Effector CD4-positive, alpha-beta T cell (primary cell): ENCODE measurements around the gene KCTD5.

ENCODE experiments used
- DNase-seq: peaks from one replicate; pipeline ENCODE4 v3.0.0-alpha.2; 2020

The KCTD5 gene

DNA sequence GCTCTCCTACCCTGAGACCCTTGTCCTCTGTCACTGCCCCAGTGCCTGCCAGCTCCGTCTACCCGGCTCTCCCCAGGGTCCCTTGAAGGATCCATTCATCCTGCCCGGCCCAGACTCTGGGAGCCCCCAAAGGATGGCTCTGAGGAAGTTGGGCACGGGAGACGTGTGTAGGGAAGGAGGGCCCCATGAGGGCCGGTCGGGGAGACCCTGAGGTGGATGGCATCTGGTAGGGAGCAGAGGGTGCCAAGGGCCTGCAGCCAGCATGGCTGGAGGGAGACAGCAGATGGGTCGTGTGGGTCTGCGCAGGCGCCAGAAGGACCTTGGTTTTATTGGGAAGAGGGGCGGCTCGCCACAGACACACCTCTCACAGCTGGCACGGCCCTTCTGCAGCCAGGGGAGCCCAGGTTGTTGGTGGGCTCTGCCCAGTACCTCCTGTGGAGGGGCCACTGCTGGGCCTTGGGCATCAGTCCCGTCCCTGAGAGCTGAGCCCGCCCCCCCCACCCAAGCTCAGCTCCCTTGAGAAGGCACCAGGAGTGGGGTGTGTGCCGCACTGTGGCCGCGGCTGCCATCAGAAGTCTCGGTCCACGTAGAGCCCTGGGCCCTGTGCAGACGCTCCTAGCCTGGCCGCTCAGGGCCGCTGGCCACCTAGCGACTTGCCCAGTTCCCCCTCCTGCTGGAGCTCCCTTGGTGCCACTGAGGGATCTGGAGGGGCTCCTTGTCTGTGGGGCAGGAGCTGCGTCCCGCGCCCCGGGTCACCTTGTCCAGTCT is 16.0 kb downstream of the KCTD5 start:
- no peak for DNase-seq

DNA sequence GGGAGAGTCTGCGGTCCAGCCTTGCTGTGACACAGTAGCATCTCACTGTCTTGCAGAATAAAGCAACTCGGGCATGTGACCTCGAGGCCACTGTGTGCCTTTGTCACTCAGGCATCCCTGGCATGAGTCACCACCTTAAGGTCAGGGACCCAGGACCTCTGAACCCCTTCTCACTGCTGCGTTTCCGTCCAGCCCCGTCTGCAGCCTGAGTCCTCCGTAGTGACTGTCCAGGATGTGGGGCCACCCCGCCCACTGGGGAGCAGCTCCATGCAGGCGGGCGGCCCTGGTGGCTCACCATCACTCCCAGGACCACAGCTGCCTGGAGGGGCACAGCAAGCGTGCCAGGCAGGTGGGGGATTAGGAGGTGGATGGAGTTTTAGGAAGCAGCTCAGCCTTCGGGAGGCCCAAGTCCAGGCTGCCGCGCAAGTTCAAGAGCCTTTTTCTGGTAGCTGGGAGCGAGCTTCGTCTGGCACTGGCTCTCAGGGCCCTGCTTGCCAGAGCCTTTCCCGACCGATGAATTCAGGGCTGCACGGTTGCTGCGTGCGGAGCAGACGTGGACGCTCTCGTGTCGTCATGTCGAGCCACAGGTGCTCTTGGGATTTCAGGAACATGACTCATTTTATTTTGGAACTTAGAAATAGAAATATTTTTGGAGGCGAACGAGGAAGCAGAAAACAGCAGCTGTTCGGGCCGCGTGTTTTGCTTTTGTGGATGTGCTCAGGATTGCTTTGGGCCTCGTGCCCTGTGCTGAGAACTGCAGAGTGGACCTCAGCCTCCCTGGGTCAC is 16.8 kb downstream of the KCTD5 start:
- no peak for DNase-seq

DNA sequence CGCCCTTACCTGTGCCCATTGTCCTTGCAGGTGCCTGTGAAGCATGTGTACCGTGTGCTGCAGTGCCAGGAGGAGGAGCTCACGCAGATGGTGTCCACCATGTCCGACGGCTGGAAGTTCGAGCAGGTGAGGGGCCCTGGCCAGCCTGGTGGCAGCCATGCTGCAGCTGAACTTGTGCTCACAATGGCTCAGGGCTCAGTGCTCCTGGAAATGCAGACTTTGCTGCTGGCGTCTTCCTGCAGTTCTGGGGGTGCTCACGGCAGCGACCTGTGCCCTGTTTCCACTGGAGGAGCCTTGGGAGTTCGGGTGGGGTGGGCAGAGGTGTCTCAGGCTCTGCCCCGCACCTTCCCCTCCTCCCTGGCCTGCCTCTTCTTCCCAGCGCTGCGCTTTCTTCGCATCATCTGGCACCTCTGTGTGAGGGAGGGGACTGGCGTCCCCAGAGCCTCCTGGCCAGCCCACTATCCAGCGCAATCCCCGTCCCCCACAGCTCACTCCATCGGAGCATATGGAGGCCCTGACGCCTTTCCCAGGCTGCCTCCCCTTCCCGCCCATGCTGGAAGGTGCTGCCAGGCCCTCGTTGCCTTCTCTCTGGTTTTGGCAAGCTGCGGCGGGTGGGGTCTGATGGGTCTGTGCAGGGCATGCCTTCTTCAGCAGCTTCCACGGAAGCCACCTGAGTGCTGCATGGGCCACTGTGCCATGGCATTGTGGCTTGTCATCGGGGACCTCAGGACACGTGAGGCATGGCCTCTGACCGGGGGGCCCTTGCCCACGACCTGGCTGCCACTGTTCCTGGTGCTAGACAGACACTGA is 17.7 kb downstream of the KCTD5 start:
- no peak for DNase-seq

DNA sequence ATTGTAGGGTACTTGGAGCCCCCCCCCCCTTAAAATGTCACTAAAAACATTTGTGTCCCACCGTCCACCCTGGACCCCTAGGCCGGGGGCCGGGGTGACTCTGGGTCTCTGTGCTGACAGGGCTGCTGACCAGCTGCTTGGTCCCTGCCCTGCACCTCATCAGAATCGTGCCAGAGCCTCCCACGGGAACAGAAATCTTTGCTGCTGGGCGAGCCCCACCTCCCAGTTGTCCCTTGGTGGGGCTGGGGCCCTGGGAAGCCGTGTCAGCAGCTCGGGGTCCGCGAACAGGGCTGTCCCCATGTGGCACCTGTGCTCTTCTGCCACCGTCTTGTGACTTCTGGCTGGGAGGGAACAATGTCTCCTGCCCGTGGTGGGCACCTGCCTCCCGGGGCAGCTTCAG is 18.5 kb downstream of the KCTD5 start:
- DNase-seq: no peak

DNA sequence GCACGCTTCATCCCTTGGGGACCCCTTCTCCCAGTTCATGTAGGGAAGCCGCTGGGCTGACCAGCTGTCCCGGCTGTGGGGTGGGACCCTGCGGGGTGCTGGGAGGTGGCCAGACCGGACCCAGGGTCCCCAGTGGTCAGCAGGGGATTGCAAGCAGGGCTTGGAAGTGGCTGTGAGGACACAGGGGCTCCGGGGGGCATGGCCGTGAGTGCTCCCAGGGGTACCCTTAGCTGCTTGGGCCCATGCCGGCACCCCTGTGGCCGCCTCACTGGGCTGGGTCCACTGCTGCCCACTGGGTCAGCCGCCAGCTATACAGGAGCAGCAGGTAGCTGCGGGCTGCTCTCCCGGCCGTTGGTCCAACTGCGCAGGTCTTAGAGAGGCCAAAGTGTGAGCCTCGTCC is 18.9 kb downstream of the KCTD5 start:
- DNase-seq: no peak

DNA sequence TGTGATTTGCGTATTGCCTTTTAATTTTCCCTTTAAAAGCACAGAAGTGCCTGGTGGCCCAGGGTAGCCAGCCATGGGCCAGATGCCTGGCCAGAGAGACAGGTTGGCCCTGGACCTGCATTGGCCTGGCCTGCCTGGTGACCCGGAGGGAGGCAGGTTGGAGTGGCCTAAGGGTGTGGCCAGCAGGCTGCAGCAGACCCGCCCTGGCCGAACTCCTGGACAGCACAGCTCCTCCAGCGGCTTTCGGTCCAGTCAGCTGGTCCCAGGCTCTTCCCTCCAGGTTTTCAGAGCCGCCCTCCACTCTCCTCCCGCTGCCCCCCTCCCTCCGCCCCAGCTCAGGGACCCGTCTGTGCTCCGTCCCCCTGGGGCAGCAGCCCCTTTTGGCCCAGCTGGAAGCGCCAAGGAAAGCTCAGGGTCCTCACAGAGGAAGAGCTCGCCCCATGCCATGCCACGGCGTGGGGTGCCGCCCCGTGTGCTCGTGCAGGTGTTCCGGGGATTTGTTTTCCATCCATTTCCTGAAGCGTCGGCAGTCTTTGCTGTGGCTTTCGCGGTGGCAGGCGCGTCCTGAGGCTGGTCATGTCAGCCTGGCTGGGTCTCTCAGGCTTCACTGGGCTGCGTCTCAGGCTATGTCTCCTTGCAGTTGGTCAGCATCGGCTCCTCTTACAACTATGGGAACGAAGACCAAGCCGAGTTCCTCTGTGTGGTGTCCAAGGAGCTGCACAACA is 19.6 kb downstream of the KCTD5 start:
- no peak for DNase-seq

DNA sequence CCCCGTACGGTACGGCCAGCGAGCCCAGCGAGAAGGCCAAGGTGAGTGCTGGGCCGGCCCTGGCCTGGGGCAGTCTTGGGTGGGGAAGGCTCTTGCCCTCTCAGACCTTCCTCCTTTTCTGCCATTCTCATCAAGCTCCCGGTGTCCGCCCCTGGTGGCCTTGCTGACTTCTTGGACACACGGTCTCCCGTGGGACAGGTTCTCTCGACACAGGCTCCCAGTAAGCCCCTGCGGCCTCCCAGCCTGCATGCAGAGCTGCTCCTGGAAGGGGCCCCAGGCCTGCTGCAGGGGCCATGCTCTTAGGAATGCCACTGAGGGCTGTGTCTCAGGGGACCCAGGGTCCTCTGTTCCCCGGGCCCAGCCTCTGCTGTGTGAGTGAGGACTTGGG is 20.1 kb downstream of the KCTD5 start:
- DNase-seq: no peak

DNA sequence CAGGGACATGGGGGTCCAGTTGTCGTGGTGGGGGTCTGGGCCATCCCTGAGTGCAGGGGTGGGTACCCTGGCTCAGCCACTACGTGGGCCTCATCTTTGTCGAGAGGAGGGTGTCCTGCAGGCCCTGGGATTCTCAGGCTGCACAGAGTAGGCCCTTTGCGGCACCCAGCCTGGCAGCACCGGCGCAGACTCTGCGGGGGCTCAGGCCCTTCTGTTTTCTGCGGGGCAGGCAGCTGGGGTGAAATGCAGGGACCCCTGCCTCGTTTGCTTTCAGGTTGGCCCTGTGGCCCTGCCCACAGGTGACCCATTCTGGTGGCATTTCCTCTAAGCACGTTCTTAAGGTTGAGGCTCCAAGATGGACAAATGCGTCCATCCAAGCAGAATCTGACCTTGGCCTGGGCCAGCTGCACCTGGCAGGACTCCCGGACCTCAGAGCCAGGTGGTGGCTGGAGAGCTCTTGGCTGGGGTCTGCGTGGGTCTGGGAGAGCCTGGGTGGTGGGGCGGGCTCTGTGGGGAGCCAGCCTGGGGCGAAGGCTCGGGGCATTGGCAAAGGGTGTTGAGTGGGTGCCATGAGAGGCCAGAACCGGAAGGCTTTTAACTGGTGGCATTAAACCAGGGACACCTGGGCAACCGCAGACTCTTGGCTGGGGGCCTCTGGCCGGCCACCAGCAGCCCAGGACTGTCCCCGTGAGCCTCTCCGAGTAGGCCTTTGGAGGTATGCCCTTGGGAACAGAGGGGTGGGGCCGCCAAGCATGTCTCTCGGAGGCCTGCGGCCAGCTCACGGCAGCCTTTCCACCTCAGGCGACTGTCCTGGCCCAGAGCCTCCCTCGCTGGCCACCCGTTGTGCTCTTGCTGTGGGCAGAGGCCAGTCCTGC is 20.8 kb downstream of the KCTD5 start:
- DNase-seq: no peak

DNA sequence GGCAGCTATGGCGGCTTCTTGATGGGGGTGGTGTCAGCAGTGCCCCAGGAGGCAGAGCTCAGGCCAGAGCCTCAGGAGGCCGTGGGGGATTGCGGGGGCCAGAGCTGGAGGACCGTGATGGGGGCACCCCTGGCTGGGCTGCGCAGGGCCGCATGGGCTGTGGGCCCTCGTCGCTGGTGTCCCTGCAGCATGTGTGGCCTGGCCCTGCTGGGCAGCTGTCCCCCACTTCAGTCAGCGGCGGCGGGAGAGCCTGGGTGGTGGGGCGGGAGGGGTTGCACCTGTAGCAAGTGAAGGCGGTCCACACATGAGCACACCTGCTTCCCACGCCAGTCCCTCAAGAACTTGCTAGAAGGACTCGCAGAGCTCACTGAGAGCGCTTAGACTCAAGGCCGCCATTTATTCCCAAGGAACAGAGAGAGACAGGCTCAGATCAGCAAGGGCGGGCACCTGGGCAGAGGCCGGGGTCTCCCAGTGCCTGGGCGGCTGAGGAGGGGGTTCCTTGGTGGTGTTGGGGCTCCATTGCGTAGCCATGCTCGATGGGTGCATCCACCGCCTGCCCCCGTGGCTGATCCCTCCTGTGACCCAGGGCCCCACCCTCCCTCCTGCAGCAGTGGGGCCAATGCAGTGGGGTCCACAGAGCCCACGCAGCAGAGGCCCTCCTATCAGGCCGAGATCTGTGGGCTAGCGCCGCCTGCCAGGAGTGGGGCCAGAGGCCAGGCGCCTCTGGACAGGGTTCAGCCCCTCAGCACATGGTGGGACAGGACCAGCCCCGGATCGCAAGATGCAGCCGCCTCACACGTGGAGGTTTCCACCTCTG is 22.1 kb downstream of the KCTD5 start:
- no peak for DNase-seq

DNA sequence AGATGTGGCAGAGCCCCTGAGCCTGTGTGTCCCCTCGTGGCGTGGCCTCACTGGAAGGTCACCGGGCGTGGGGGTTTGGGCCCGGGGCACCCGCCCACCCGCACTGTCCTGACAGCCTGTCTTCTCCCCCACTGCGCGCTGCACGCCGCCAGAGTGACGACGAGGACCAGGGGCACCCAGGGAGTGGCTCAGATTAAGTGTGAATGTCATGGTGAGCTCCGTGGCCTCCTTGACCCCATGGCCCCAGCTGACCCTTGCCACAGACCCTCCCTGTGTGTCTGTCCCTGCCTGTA is 22.6 kb downstream of the KCTD5 start:
- no peak for DNase-seq

DNA sequence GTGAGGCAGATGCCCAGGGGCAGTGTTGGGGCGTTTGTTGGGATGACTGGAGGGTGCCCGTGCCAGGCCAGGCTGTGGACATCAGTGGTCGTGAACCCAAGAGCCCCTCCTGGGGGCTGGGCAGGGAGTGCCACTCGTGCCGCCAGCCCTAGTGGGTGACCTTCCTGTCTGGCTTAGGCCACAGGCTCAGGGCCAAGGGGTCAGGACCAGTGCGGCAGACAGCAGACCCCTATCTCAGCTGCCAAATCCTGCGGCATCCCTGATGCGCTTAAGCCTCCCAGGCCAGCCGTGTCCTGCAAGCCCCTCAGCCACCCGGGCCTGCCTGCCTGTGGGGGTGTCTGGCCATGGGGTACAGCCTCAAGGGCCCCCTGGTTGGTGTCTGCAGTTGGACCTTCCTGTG is 23.0 kb downstream of the KCTD5 start:
- no peak for DNase-seq

DNA sequence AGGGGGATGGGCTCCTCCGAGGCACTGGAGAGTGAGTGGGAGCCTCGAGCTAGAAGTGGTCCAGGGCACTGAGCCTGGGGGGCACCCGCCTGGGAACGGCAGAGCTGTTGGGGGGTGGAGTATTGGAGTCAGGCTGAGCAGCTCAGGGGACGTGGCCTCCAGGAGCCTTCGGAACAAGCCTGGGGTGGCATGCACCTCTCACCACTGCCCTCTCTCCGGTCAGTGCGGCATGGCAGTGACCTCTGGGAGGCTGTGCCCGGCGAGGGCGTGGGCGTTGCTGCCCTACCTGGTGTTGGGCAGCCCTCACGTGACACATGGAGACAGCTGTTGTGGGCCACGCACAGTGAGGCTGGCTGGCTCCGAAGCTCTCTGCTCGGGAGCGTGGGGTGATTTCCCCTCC is 23.8 kb downstream of the KCTD5 start:
- no peak for DNase-seq

DNA sequence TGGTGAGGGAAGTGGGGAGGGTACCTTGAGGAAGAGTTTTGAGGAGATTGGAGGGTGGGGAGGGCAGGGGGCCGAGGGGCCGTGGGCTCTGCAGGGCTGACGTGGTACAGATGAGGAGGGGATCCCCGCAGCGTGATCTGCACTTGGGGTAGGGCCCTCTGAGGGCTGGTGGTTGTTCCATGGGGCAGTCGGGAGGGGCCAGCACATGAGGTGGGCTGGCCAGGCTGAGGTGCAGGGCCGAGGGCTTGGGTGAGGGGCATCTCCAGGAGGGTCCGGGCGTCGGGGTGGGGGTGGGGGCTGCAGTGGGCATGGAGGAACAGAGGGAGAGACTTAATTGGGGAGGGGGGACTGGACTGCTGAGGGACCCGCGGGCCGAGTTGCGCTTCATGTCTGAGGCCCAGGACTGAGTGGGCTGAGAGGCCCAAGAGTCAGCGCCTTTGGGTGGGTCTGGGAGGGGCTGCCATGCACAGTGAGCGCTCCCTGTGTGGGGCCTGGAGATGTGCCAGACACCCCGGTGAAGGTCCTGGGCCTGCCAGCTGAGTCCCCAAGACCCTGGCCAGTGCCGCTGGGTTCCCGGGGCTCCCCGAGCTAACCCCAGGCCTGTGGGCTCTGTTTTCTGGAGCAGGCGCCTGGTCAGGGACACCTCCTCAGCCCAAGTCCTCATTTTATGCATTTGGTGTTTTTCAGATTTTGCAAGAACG is 24.4 kb downstream of the KCTD5 start:
- no peak for DNase-seq

DNA sequence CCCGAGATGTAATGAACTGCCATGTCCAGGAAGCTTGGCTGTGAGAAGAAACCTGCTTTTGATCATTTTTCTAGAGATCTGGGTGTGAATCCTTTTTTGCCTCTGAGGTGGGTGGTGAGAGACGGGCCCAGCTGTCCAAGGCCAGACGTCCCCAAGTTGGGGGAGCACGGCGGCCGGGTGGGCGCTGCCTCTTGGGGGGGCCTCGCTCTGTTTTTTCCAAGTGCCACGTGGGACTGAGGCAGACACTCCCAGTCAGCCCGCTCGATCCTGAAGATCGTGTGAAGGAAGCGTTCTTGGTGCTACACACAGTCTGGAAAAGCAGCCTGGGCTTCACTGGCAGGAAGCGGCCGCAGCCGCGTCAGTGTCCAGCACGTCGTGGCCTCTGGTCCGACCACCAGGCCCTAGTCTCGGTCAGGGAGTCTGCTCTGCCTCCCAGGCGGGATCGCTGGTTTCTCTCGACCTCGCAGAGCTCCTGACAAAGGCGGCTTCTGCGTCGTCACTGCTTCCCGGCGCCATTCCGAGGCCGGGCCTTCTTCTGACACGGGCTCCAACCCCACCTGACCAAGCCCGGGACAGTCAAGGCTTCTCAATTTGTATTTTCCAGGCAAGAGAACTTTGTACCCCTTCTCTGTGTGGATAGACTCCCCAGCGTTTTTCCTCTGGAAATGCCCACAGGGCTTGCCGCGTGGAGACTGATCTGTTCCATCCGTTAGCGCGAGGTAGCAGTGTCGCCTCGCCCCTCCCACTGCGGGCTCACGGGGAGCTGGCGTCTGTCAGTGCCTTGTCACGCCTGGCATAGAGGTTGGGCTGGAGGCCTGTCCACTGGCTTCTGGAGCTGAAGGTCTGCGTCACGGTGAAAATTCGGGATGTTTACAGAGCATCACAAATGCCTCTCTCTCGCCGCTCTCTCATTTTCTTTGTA is 25.3 kb downstream of the KCTD5 start:
- DNase-seq: no peak

DNA sequence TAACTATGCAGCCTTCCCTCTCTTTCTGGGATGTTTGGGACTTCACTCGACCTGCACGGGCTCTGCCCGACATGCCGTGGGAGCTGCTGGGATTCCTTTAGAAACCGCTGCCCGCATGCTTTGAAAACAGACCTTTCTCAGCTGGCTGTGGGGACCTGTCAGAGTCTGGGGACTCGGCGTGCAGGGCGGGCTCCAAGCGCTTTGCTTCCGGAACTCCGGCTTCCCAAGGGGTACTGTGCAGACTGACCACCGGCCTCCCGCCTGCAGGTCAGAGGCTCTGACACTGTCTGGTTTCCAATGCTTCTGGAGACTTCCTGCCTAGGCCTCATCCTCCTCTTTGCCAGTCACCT is 25.9 kb downstream of the KCTD5 start:
- DNase-seq: no peak

DNA sequence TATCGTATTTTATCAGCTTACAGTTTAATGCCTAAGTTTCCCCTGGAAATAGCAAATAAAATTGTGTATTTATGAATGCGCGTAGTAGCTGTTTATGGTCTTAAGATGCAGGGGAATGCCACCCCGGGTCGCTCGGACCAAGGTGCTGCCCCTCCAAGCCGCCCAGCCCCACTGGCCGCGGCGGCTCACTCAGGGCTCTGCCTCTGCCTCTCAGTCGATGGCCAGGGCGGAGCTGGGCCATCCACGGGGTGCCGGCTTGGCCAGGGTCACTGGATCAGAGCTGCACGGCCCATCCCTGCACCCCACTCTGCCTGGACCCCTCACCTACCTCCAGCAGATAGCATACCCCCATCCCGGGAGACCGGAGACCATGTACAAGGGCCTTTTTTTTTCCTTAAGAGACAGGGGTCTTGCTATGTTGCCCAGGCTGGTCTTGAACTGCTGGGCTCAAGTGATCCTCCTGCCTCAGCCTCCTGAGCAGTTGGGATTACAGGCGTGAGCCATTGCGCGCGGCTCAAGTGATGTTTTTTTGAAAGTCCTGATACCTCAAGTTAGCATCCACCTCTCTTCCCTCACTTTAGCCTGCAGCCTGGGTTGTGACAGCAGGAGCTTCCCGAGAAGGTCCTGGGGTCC is 26.7 kb downstream of the KCTD5 start:
- DNase-seq: no peak

DNA sequence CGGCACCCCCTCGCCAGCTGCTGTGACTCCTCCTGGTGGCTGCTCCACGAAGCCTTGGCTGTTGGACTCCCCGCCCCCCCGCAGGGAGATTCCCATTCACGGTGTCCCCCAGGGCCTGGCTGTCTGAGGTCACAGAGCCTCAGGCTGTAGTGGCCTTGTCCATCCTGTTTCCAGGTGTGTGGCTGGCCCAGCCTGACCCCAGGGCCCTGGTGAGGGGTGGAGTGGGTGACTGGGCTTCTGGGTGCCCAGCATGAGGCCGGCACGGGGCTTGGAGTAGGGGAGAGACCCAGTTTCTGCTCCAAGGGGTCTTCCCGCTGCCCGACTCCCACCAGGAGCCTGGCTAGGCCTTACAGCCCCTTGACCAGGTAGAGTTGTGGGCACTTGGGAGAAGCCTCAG is 27.3 kb downstream of the KCTD5 start:
- no peak for DNase-seq

DNA sequence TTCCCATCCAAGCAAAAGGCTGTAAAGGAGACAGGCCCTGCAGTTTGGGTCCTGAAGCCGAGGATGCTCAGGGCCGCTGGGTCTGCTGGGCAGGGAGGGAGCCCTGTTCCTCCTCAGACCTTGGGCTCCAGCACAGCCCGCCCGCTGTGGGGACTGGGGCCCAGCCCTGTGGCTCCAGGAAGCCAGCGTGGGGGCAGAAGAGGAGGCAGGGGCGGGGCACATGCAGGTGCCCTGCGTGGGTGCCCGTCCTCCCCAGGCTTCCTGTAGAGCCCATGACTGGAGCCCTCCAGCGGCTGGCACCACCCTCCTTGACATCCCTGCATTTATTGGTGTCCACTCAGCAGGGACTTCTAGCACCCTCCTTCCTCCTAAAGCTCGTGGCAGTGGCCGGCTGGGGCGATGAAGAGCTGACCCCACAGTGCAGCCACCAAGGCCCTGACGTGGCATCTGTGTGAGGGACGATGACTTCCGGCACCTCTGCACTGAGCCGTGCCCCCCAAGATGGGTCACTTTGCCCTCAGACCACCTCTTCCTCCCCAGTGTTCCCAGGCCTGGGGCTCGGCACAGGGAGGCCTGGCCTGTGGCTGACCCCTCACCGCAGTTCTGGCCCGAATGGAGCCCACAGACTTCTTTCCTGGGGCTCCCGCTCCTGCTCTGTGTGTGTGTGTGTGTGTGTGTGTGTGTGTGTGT is 27.8 kb downstream of the KCTD5 start:
- no peak for DNase-seq
